Astrocyte (in vitro differentiated cells and primary cell): ENCODE results near the gene CCDC57.

Source experiments
- EZH2 ChIP-seq: IDR thresholded peaks from 2 replicates; pipeline ENCODE4 v1.6.1; 2012; ENCODE audit warnings: mild to moderate bottlenecking, low read length, inconsistent platforms; ENCODE audit not compliant: insufficient read depth
- TF ChIP-seq, protein P1 (sequence below): IDR thresholded peaks from 2 replicates; pipeline ENCODE4 v1.5.1; 2011; ENCODE audit warnings: low read depth, mild to moderate bottlenecking, inconsistent platforms, low read length, moderate library complexity; ENCODE audit not compliant: insufficient read depth

DNA sequence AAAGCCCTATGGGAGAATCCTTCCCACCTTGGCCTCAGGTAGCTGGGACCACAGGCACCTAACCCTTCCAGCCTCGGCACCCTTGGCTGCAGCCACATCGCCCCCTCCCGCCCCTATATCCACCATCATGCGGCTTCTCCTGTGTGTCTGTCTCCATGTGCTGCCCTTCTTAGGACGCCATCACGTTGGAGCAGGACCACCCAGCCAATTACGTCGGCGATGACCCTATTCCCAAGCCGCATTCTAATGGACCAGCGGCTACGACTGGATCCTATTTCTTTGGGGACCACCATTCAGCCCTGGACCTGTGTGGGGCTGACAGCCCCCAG, 3.3 kb upstream of the CCDC57 start:
- TF ChIP-seq EZH2 = no peak
- TF ChIP-seq, protein P1, sequence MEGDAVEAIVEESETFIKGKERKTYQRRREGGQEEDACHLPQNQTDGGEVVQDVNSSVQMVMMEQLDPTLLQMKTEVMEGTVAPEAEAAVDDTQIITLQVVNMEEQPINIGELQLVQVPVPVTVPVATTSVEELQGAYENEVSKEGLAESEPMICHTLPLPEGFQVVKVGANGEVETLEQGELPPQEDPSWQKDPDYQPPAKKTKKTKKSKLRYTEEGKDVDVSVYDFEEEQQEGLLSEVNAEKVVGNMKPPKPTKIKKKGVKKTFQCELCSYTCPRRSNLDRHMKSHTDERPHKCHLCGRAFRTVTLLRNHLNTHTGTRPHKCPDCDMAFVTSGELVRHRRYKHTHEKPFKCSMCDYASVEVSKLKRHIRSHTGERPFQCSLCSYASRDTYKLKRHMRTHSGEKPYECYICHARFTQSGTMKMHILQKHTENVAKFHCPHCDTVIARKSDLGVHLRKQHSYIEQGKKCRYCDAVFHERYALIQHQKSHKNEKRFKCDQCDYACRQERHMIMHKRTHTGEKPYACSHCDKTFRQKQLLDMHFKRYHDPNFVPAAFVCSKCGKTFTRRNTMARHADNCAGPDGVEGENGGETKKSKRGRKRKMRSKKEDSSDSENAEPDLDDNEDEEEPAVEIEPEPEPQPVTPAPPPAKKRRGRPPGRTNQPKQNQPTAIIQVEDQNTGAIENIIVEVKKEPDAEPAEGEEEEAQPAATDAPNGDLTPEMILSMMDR = no peak
